CD4-positive, alpha-beta T cell treated with Interleukin-17A for 4 hours (primary cell): ENCODE measurements around the gene RAPGEF5.

Experiments
- DNase-seq: peaks from one replicate; pipeline ENCODE4 v3.0.0-alpha.2; 2020; ENCODE audit warnings: mixed read lengths

The RAPGEF5 gene

GRCh38 chr7:22255834-22256233, 101.1 kb downstream of the RAPGEF5 start:
- no peak for DNase-seq

- no peak for DNase-seq
Observed at GRCh38 chr7:22255342-22255741, 101.6 kb downstream of the RAPGEF5 start.

- no peak for DNase-seq
Observed at GRCh38 chr7:22252936-22253536, 103.9 kb downstream of the RAPGEF5 start.

GRCh38 chr7:22252016-22252415, 104.9 kb downstream of the RAPGEF5 start:
- DNase-seq, result no peak

- DNase-seq, result no peak
Observed at GRCh38 chr7:22251281-22251680, 105.7 kb downstream of the RAPGEF5 start.

GRCh38 chr7:22250390-22250789, 106.6 kb downstream of the RAPGEF5 start:
- no peak for DNase-seq

- no peak for DNase-seq
Observed at GRCh38 chr7:22248111-22248809, 108.7 kb downstream of the RAPGEF5 start.

- no peak for DNase-seq
Observed at GRCh38 chr7:22241805-22242390, 115.1 kb downstream of the RAPGEF5 start.

GRCh38 chr7:22240904-22241571, 115.9 kb downstream of the RAPGEF5 start:
- no peak for DNase-seq

- DNase-seq, result no peak
Observed at GRCh38 chr7:22238354-22239311, 118.3 kb downstream of the RAPGEF5 start.

- DNase-seq, result no peak
Observed at GRCh38 chr7:22235134-22235533, 121.8 kb downstream of the RAPGEF5 start.

- DNase-seq, result no peak
Observed at GRCh38 chr7:22234227-22234626, 122.7 kb downstream of the RAPGEF5 start.

- no peak for DNase-seq
Observed at GRCh38 chr7:22231806-22232205, 125.1 kb downstream of the RAPGEF5 start.

GRCh38 chr7:22231141-22231540, 125.8 kb downstream of the RAPGEF5 start:
- no peak for DNase-seq

GRCh38 chr7:22230238-22230637, 126.7 kb downstream of the RAPGEF5 start:
- no peak for DNase-seq

GRCh38 chr7:22229148-22229547, 127.8 kb downstream of the RAPGEF5 start:
- DNase-seq, result no peak

- no peak for DNase-seq
Observed at GRCh38 chr7:22223807-22224206, 133.1 kb downstream of the RAPGEF5 start.

GRCh38 chr7:22220941-22221340, 136.0 kb downstream of the RAPGEF5 start:
- no peak for DNase-seq

- DNase-seq, result no peak
Observed at GRCh38 chr7:22219739-22220493, 137.0 kb downstream of the RAPGEF5 start.

- DNase-seq, result no peak
Observed at GRCh38 chr7:22219036-22219435, 137.9 kb downstream of the RAPGEF5 start.

- DNase-seq, result no peak
Observed at GRCh38 chr7:22216832-22217475, 140.0 kb downstream of the RAPGEF5 start.
